K562 (cell line): ENCODE results near the gene MYO3B. TPM values are rescaled to one million over a fixed set of nuclear protein-coding genes. Genes with fewer than 3 reads are reported as not detected.
A peak's percentile ranks its signal among the peaks of the same experiment; 100 is the strongest.

Experiments
- ATAC-seq: fragments of 200-7000 bp; cut with Tn5 transposase; 3 replicates; pipeline ENCODE4 v1.9.1; 2020; ENCODE audit warnings: moderate library complexity
- BruUV-seq: library from RNA; stranded (reverse); fragments of 400-500 nt; replicated peaks from 2 replicates; lab custom pipeline; 2021; lab: Mats Ljungman, UMichigan
- CTCF ChIA-PET: fragments of 300-600 bp; formaldehyde crosslinking; extraction: SDS; loops from one replicate; lab custom pipeline; 2021; ENCODE audit warnings: low intra/inter-chr PET ratio; lab: Yijun Ruan, JAX
- POLR2A ChIA-PET: fragments of 300-600, 350-650 bp; sonication (Branson Sonifier 250); formaldehyde crosslinking; extraction: SDS; loops from one replicate; lab custom pipeline; 2021; ENCODE audit warnings: antibody characterized with exemption, inconsistent platforms; lab: Yijun Ruan, JAX
- DNase-seq, 4 experiments: peaks; one replicate each; pipeline versions ENCODE4 v3.0.0 to v3.0.0-alpha.2; 2011 to 2018; ENCODE audit warnings: low spot score in 3 of 4, mixed read lengths in 3 of 4; ENCODE audit errors: extremely low read depth in 1 of 4
- FAIRE-seq: peaks from 2 replicates; lab custom pipeline; 2011; peaks lifted over from hg19 to GRCh38; lab: Jason Lieb, UNC
- H2AFZ ChIP-seq: 2 replicates; pipeline ENCODE4 v1.6.0; 2011; ENCODE audit warnings: low read depth, low read length, control low read depth, inconsistent platforms
- H3K27ac ChIP-seq: fragments of 200-600 bp; 3 replicates; pipeline ENCODE4 v1.8.0; 2011; ENCODE audit warnings: low read depth, mild to moderate bottlenecking, control low read depth, inconsistent platforms, low read length, moderate library complexity, mixed read lengths; ENCODE audit errors: extremely low read depth
- H3K27me3 ChIP-seq, 2 experiments: fragments of 300-600 bp in 1 of 2; 2 replicates in 1 of 2; 3 replicates in 1 of 2; pipeline versions ENCODE4 v1.6.0 to v1.8.0; 2011; ENCODE audit warnings: inconsistent platforms in 2 of 2, low read length in 2 of 2, mild to moderate bottlenecking in 1 of 2, mixed read lengths in 1 of 2, moderate library complexity in 1 of 2; ENCODE audit not compliant: control insufficient read depth in 2 of 2, insufficient read depth in 2 of 2
- H3K36me3 ChIP-seq: fragments of 300-600 bp; 3 replicates; pipeline ENCODE4 v1.8.0; 2011; ENCODE audit warnings: mild to moderate bottlenecking, low read length, inconsistent platforms; ENCODE audit not compliant: control insufficient read depth, insufficient read depth
- H3K4me1 ChIP-seq, 2 experiments: fragments of 200-600 bp in 1 of 2; replicated peaks in 1 of 2; 2 replicates in 1 of 2; 3 replicates in 1 of 2; pipeline versions ENCODE4 v1.5.1 to v1.8.0; 2011; ENCODE audit warnings: inconsistent platforms in 2 of 2, low read length in 2 of 2, mild to moderate bottlenecking in 1 of 2, mixed read lengths in 1 of 2, moderate library complexity in 1 of 2; ENCODE audit not compliant: control insufficient read depth in 2 of 2, insufficient read depth in 2 of 2
- H3K4me2 ChIP-seq: 2 replicates; pipeline ENCODE4 v1.6.1; 2011; ENCODE audit warnings: low read length, control low read depth, inconsistent platforms, mixed read lengths; ENCODE audit not compliant: insufficient read depth
- H3K4me3 ChIP-seq: fragments of 200-600 bp; sonication (generic), shearing (Covaris generic); 2 replicates; pipeline ENCODE4 v1.5.1; 2016; ENCODE audit warnings: control low read depth, inconsistent platforms
- H3K79me2 ChIP-seq: fragments of 200-600 bp; 3 replicates; pipeline ENCODE4 v1.8.0; 2011; ENCODE audit warnings: low read length, inconsistent platforms; ENCODE audit not compliant: control insufficient read depth, insufficient read depth
- H3K9ac ChIP-seq, 2 experiments: 2 replicates each; pipeline versions ENCODE4 v1.6.0 to v1.6.1; 2011; ENCODE audit warnings: low read depth in 2 of 2, low read length in 2 of 2, control low read depth in 1 of 2, inconsistent platforms in 1 of 2, mild to moderate bottlenecking in 1 of 2, mixed read lengths in 1 of 2; ENCODE audit not compliant: insufficient read depth in 1 of 2
- H3K9me1 ChIP-seq: one replicate; pipeline ENCODE4 v1.6.0; 2011; ENCODE audit warnings: inconsistent platforms, mild to moderate bottlenecking, low read length, moderate library complexity; ENCODE audit not compliant: control insufficient read depth, insufficient read depth
- H3K9me3 ChIP-seq: replicated peaks from 2 replicates; pipeline ENCODE4 v1.5.1; 2011; ENCODE audit warnings: low read depth, low read length, inconsistent platforms; ENCODE audit not compliant: control insufficient read depth, insufficient read depth
- H4K20me1 ChIP-seq: replicated peaks from 2 replicates; pipeline ENCODE4 v1.6.1; 2011; ENCODE audit warnings: low read length, inconsistent platforms, mixed read lengths; ENCODE audit not compliant: control insufficient read depth, insufficient read depth
- CEBPB ChIP-seq: fragments of 450-650 bp; IDR thresholded peaks from 2 replicates; pipeline ENCODE4 v1.6.1; 2016; ENCODE audit warnings: missing genetic modification characterization, missing compliant biosample characterization
- CXXC5 ChIP-seq: fragments of 250-450 bp; sonication (Bioruptor Pico); IDR thresholded peaks from 2 replicates; pipeline ENCODE4 v1.8.0; 2022; ENCODE audit warnings: inconsistent platforms, mild to moderate bottlenecking, moderate library complexity
- E2F5 ChIP-seq: sonication (generic); formaldehyde crosslinking; IDR thresholded peaks from 2 replicates; pipeline ENCODE4 v1.8.0; 2022; ENCODE audit warnings: mild to moderate bottlenecking, missing genetic modification reagents
- ELK3 ChIP-seq: fragments of 450-650 bp; formaldehyde crosslinking; IDR thresholded peaks from 2 replicates; pipeline ENCODE4 v1.4.0; 2020; ENCODE audit warnings: mild to moderate bottlenecking
- HNRNPH1 ChIP-seq: fragments of 200-400 bp; formaldehyde crosslinking; optimal IDR thresholded peaks from 2 replicates; pipeline ENCODE3; 2017; ENCODE audit warnings: low read depth, mild to moderate bottlenecking, low read length, moderate library complexity
- JUN ChIP-seq, 2 experiments: sonication (generic) in 1 of 2; formaldehyde crosslinking in 1 of 2; IDR thresholded peaks; 2 replicates each; pipeline versions ENCODE4 v1.6.1 to v1.8.0; 2012 to 2022; ENCODE audit warnings: borderline replicate concordance in 2 of 2, mild to moderate bottlenecking in 2 of 2, improper control_type of control experiment in 1 of 2, low read depth in 1 of 2, low read length in 1 of 2, missing genetic modification reagents in 1 of 2
- MAX ChIP-seq: sonication (generic); formaldehyde crosslinking; IDR thresholded peaks from 2 replicates; pipeline ENCODE4 v1.9.0; 2022; ENCODE audit warnings: mild to moderate bottlenecking, missing genetic modification reagents
- MYC ChIP-seq, 2 experiments: fragments of 250-450 bp in 1 of 2; sonication (Bioruptor Pico) in 1 of 2; IDR thresholded peaks; 2 replicates each; pipeline versions ENCODE4 v1.5.1 to v1.6.1; 2012 to 2021; ENCODE audit warnings: low read depth in 2 of 2, borderline replicate concordance in 1 of 2, improper control_type of control experiment in 1 of 2, low read length in 1 of 2, mild to moderate bottlenecking in 1 of 2, moderate library complexity in 1 of 2
- NR2C1 ChIP-seq, 2 experiments: fragments of 450-650 bp; IDR thresholded peaks; 2 replicates each; pipeline ENCODE4 v1.6.1; 2017; ENCODE audit warnings: mild to moderate bottlenecking in 2 of 2, antibody characterized with exemption in 1 of 2, inconsistent platforms in 1 of 2, missing compliant biosample characterization in 1 of 2, missing genetic modification characterization in 1 of 2
- RBM22 ChIP-seq: fragments of 200-400 bp; formaldehyde crosslinking; IDR thresholded peaks from 2 replicates; pipeline ENCODE4 v1.6.1; 2018; ENCODE audit warnings: low read length, low read depth; ENCODE audit not compliant: poor library complexity, severe bottlenecking
- RNF2 ChIP-seq: sonication (generic); IDR thresholded peaks from 2 replicates; pipeline ENCODE4 v1.6.1; 2016
- SP1 ChIP-seq: sonication (generic); formaldehyde crosslinking; IDR thresholded peaks from 2 replicates; pipeline ENCODE4 v1.8.1; 2022; ENCODE audit warnings: mild to moderate bottlenecking, missing genetic modification reagents
- SREBF2 ChIP-seq: sonication (generic); formaldehyde crosslinking; IDR thresholded peaks from 2 replicates; pipeline ENCODE4 v1.4.0; 2020; ENCODE audit warnings: mild to moderate bottlenecking, missing genetic modification reagents
- XRCC4 ChIP-seq: IDR thresholded peaks from one replicate; pipeline ENCODE4 v1.6.1; 2011; ENCODE audit not compliant: insufficient read depth, insufficient read length; ENCODE audit errors: extremely low read depth
- ZEB2 ChIP-seq: fragments of 450-650 bp; IDR thresholded peaks from 2 replicates; pipeline ENCODE4 v1.6.1; 2016
- ZKSCAN8 ChIP-seq: fragments of 200-800 bp; sonication (Bioruptor generic); IDR thresholded peaks from 2 replicates; pipeline ENCODE4 v1.6.1; 2016; ENCODE audit warnings: missing genetic modification characterization, missing compliant biosample characterization
- ZNF311 ChIP-seq: fragments of 250-450 bp; sonication (Bioruptor Pico); IDR thresholded peaks from 2 replicates; pipeline ENCODE4 v1.4.0; 2020; ENCODE audit warnings: mild to moderate bottlenecking, moderate library complexity
- ZNF76 ChIP-seq: fragments of 250-450 bp; sonication (Bioruptor Pico); IDR thresholded peaks from 2 replicates; pipeline ENCODE4 v1.4.0; 2020; ENCODE audit warnings: mild to moderate bottlenecking, moderate library complexity, borderline replicate concordance
- WGBS: fragments of 100-300 bp; shearing (Covaris generic); methylation state at CpG from one replicate; pipeline ENCODE4 v1.1.6; 2016; ENCODE audit warnings: low coverage, mixed read lengths; ENCODE audit not compliant: insufficient coverage; ENCODE audit errors: missing lambda C conversion rate; 5-methylcytosine and 5-hydroxymethylcytosine counted together
- in situ Hi-C: fragments of 300-500 bp; cut with MboI; formaldehyde crosslinking; loops from 4 replicates; pipeline ENCODE4 v1.15.0; 2018; ENCODE audit warnings: inconsistent platforms, mixed read lengths
- intact Hi-C: fragments of 100-400 bp; cut with micrococcal nuclease; formaldehyde crosslinking; loops from 2 replicates; pipeline ENCODE4 v1.14.2; 2022
- polyA plus RNA-seq, 8 experiments: library from polyadenylated mRNA; depleted of rRNA in 4 of 8; stranded (reverse) in 5 of 8; unstranded in 3 of 8; fragments of >200 nt; fragmentation: Nextera tagmentation in 2 of 8; fragmentation: Illumina TruSeq in 1 of 8; extraction: Ambion mirVana in 2 of 8; extraction: Trizol in 1 of 8; gene quantifications; 2 replicates each; pipeline versions ENCODE4 v1.2.1 to v1.2.3, GENCODE V29; 2011 to 2014; ENCODE audit warnings: inconsistent platforms in 1 of 8, missing spikeins in 1 of 8
- total RNA-seq, 7 experiments: library from RNA; depleted of rRNA in 6 of 7; stranded (reverse); fragments of >200 nt in 6 of 7; fragmentation: Illumina TruSeq in 2 of 7; extraction: Trizol in 2 of 7; gene quantifications; 2 replicates each; pipeline versions ENCODE4 v1.2.1 to v1.2.3, GENCODE V29; 2011 to 2021; ENCODE audit warnings: low replicate concordance in 1 of 7

Gene MYO3B
- total and polyA plus RNA-seq, 9 of the 15 experiments (the other 6 are each of a cell fraction or from before 2014, with no cell fraction given): 2.7 to 6.5 (median 3.6) TPM

- BruUV-seq: no TSS peak
- Histone ChIP-seq H3K36me3 (no peaks in the 10 kb centered on the region), H3K9ac (no peak overlapping the region), H3K9me1 (no peaks in the 10 kb centered on the region), H3K79me2 (no peaks in the 10 kb centered on the region), H3K27ac (no peak overlapping the region), H3K4me1 (peaks cover 7 to 72% of the 10 kb centered on the region in 2 experiments; a peak in 4 of 5 replicates), H3K27me3 (no peaks in the 10 kb centered on the region), H3K4me2 (no peak overlapping the region), H3K9me3 (no peaks in the 10 kb centered on the region), H4K20me1 (no peaks in the 10 kb centered on the region), H2AFZ (no peak overlapping the region), H3K4me3 (no peak overlapping the region)
- POLR2A ChIA-PET: interaction anchor here (0.6 to 1.6 kb wide), 5 partner anchors 22 to 687 kb away, joined by 3 to 4 read pairs (median 3); no protein-coding TSS in a partner anchor
- ATAC-seq (peak; percentile 60), FAIRE-seq (peak; percentile 85), DNase-seq (peak in 3 of 4 experiments; percentile 32 to 87 (median 68))
- CTCF ChIA-PET: no interaction called here
- intact Hi-C loops (no loop called here), in situ Hi-C loops (no loop called here)
- 10% methylated on average over 2 of the region's 2 CpGs for WGBS
- TF ChIP-seq SP1 (CRISPR knock-in tag) (no peak), CEBPB (no peak), RNF2 (no peak), MAX (CRISPR knock-in tag) (no peak), HNRNPH1 (no peak), ZNF76 (CRISPR knock-in tag) (no peak), ELK3 (no peak), CXXC5 (CRISPR knock-in tag) (no peak), NR2C1 (IDR thresholded peaks at IDR 0.05) (no peak), NR2C1 (tag; IDR thresholded peaks at IDR 0.05) (no peak), XRCC4 (no peak), ZNF311 (CRISPR knock-in tag) (0 out of 2 replicates have a peak, but pooled peaks have one; percentile 64), E2F5 (CRISPR knock-in tag) (no peak), ZEB2 (no peak), SREBF2 (CRISPR knock-in tag) (no peak), JUN (IDR thresholded peaks at IDR 0.05; ENCODE audit: borderline replicate concordance, low read depth, low read length) (0 out of 2 replicates have a peak, but pooled peaks have one; percentile 17), JUN (CRISPR knock-in tag; IDR thresholded peaks at IDR 0.05; ENCODE audit: borderline replicate concordance) (no peak), MYC (IDR thresholded peaks at IDR 0.05; ENCODE audit: low read depth, low read length) (no peak), MYC (CRISPR knock-in tag; IDR thresholded peaks at IDR 0.05; ENCODE audit: borderline replicate concordance, low read depth) (no peak), RBM22 (no peak), ZKSCAN8 (CRISPR knock-in tag) (0 out of 2 replicates have a peak, but pooled peaks have one; percentile 10)
These were observed 65.3 kb downstream of the MYO3B start for GRCh38 chr2:170243118-170243837.
